ENCODE data around the gene TEKT2. TPM values are rescaled to one million over a fixed set of nuclear protein-coding genes. Genes with fewer than 3 reads are reported as not detected.

Gene TEKT2
- total RNA-seq, 1 experiment from 2014 or later = not detected

GRCh38 chr1:36086529-36087232, 2.8 kb downstream of the TEKT2 start:
- H3K4me3 ChIP-seq (ENCODE audit: low read length) = no peak overlapping the region
- H4K20me1 ChIP-seq (ENCODE audit: low read length) = no peaks in the 10 kb centered on the region
- no peak overlapping the region for H2AFZ ChIP-seq (ENCODE audit: low read length)
- H3K27ac ChIP-seq (ENCODE audit: low read length) = no peak overlapping the region
- no peak overlapping the region for H3K4me2 ChIP-seq (ENCODE audit: low read length)
- no TSS peak for BruUV-seq (replicated peaks)
- H3K9me2 ChIP-seq (replicated peaks; ENCODE audit: low read length) = no peaks in the 10 kb centered on the region
- peaks cover 13% of the 10 kb centered on the region; the same call in 1 of the 2 replicates for H3K4me1 ChIP-seq (ENCODE audit: insufficient read depth, low read length)
- no peak overlapping the region for H3K9ac ChIP-seq (ENCODE audit: low read length)
- TF ChIP-seq CTCF (conservative IDR thresholded peaks at IDR 0.05; ENCODE audit: low read depth, low read length) (no peak), EZH2phosphoT487 (IDR thresholded peaks at IDR 0.05; ENCODE audit: borderline replicate concordance, low read length) (no peak), EZH2 (IDR thresholded peaks at IDR 0.05; ENCODE audit: low read length, unreplicated experiment) (no peak)
- POLR2A ChIA-PET (ENCODE audit: unreplicated experiment) = no interaction called here
- peaks cover under 1% of the 10 kb centered on the region; the same call in 1 of the 2 replicates for H3K36me3 ChIP-seq (ENCODE audit: low read depth, low read length)
- intact Hi-C loops (cut with micrococcal nuclease) = loop anchor here (5.0 to 10.0 kb wide), 2 partner anchors 152 to 229 kb away; partner anchors contain the start of gene AGO3
- H3K27me3 ChIP-seq (ENCODE audit: low read length) = no peaks in the 10 kb centered on the region
- DNase-seq (no peak), ATAC-seq (no peak)
- CTCF ChIA-PET = no interaction called here
- no peaks in the 10 kb centered on the region for H3F3A ChIP-seq (ENCODE audit: low read length, unreplicated experiment)
- no peaks in the 10 kb centered on the region for H3K9me3 ChIP-seq (ENCODE audit: low read length)
- H3K79me2 ChIP-seq (ENCODE audit: low read length) = peaks cover 28% of the 10 kb centered on the region

GRCh38 chr1:36087233-36088123, 3.6 kb downstream of the TEKT2 start:
- ATAC-seq (no peak), DNase-seq (no peak)
- ChIA-PET POLR2A (ENCODE audit: unreplicated experiment) (interaction anchor here (0.6 kb wide), 1 partner anchor 864 kb away, joined by 3 read pairs; no protein-coding TSS in a partner anchor), CTCF (interaction anchor here (0.7 kb wide), 1 partner anchor 608 kb away, joined by 4 read pairs; no protein-coding TSS in a partner anchor)
- intact Hi-C loops (cut with micrococcal nuclease) = loop anchor here (5.0 to 10.0 kb wide), 2 partner anchors 153 to 230 kb away; partner anchors contain the start of gene AGO3
- no peak for TF ChIP-seq EZH2 (IDR thresholded peaks at IDR 0.05; ENCODE audit: low read length, unreplicated experiment)
- no peak for TF ChIP-seq EZH2phosphoT487 (IDR thresholded peaks at IDR 0.05; ENCODE audit: borderline replicate concordance, low read length)
- TF ChIP-seq CTCF (conservative IDR thresholded peaks at IDR 0.05; ENCODE audit: low read depth, low read length) = no peak
- no peaks in the 10 kb centered on the region for H3K9me3 ChIP-seq (ENCODE audit: low read length)
- no peaks in the 10 kb centered on the region for H3K9me2 ChIP-seq (replicated peaks; ENCODE audit: low read length)
- no peak overlapping the region for H3K4me2 ChIP-seq (ENCODE audit: low read length)
- peaks cover 8% of the 10 kb centered on the region; the same call in 1 of the 2 replicates for H3K36me3 ChIP-seq (ENCODE audit: low read depth, low read length)
- no TSS peak for BruUV-seq (replicated peaks)
- no peak overlapping the region for H3K4me3 ChIP-seq (ENCODE audit: low read length)
- H3K27ac ChIP-seq (ENCODE audit: low read length) = no peak overlapping the region
- H3K27me3 ChIP-seq (ENCODE audit: low read length) = no peaks in the 10 kb centered on the region
- H4K20me1 ChIP-seq (ENCODE audit: low read length) = no peaks in the 10 kb centered on the region
- no peaks in the 10 kb centered on the region for H3F3A ChIP-seq (ENCODE audit: low read length, unreplicated experiment)
- H3K79me2 ChIP-seq (ENCODE audit: low read length) = peaks cover 28% of the 10 kb centered on the region
- peaks cover 13% of the 10 kb centered on the region; the same call in 1 of the 2 replicates for H3K4me1 ChIP-seq (ENCODE audit: insufficient read depth, low read length)
- no peak overlapping the region for H3K9ac ChIP-seq (ENCODE audit: low read length)
- H2AFZ ChIP-seq (ENCODE audit: low read length) = no peak overlapping the region

All from PC-3 (cell line).